ENCODE results near the gene TMEM100. TPM values are rescaled to one million over a fixed set of nuclear protein-coding genes. Genes with fewer than 3 reads are reported as not detected.

Gene TMEM100
- total and polyA plus RNA-seq, 2 donors (not counting 3 experiments of a cell fraction or from before 2014, with no cell fraction given): not detected

- Histone ChIP-seq H4K20me1 (replicated peaks; ENCODE audit: control insufficient read depth, extremely low read depth, insufficient read depth, low read length) (no peaks in the 10 kb centered on the region), H3K9me3 (replicated peaks; ENCODE audit: control insufficient read depth, insufficient read depth, low read length) (no peaks in the 10 kb centered on the region), H3K9me1 (replicated peaks; ENCODE audit: control insufficient read depth, extremely low read depth, insufficient read depth, low read length) (no peaks in the 10 kb centered on the region), H2AFZ (ENCODE audit: low read depth, low read length) (no peak overlapping the region), H3K36me3 (ENCODE audit: control insufficient read depth in 2 of 2, extremely low read depth in 1 of 2, insufficient read depth in 2 of 2, low read length in 2 of 2) (no peaks in the 10 kb centered on the region), H3K4me3 (replicated peaks in 1 of 3; ENCODE audit: insufficient read depth in 1 of 3, low read depth in 1 of 3, low read length in 3 of 3) (no peak overlapping the region), H3K4me2 (ENCODE audit: insufficient read depth, low read length) (no peak overlapping the region), H3K27ac (ENCODE audit: insufficient read depth, low read depth, low read length) (no peak overlapping the region), H3K4me1 (ENCODE audit: control insufficient read depth, extremely low read depth, insufficient read depth, low read length) (peaks cover 8% of the 10 kb centered on the region), H3K9ac (replicated peaks; ENCODE audit: extremely low read depth, insufficient read depth, low read length) (no peak overlapping the region), H3K79me2 (ENCODE audit: control insufficient read depth, insufficient read depth, low read length) (no peaks in the 10 kb centered on the region), H3K27me3 (ENCODE audit: control insufficient read depth in 2 of 2, insufficient read depth in 2 of 2, low read length in 2 of 2) (no peaks in the 10 kb centered on the region)
- TF ChIP-seq GATA2 (IDR thresholded peaks at IDR 0.05; ENCODE audit: insufficient read depth, insufficient read length, low read depth, low read length) (no peak), POLR2A (IDR thresholded peaks at IDR 0.05; ENCODE audit: low read depth, low read length) (no peak), JUN (IDR thresholded peaks at IDR 0.05; ENCODE audit: borderline replicate concordance, insufficient read depth, insufficient read length, low read depth) (no peak), EZH2 (IDR thresholded peaks at IDR 0.05; ENCODE audit: borderline replicate concordance, low read depth, low read length, severe bottlenecking) (no peak), POLR2AphosphoS5 (IDR thresholded peaks at IDR 0.05; ENCODE audit: insufficient read depth, low read depth, low read length) (no peak), FOS (IDR thresholded peaks at IDR 0.05; ENCODE audit: borderline replicate concordance, insufficient read depth, low read length) (no peak), MYC (IDR thresholded peaks at IDR 0.05; ENCODE audit: low read depth, low read length) (no peak), CTCF (IDR thresholded peaks at IDR 0.05; ENCODE audit: extremely low read depth in 1 of 2, insufficient read depth in 1 of 2, low read depth in 1 of 2, low read length in 2 of 2) (no peak)
- TF ChIP-seq, protein P1, sequence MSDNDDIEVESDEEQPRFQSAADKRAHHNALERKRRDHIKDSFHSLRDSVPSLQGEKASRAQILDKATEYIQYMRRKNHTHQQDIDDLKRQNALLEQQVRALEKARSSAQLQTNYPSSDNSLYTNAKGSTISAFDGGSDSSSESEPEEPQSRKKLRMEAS (IDR thresholded peaks at IDR 0.05; ENCODE audit: insufficient read depth, insufficient read length): no peak
- no peak for FAIRE-seq
- BruUV-seq (replicated peaks): no TSS peak
- ChIA-PET POLR2A (no interaction called here), CTCF (interaction anchor here (1.7 to 2.4 kb wide), 2 partner anchors 8 to 42 kb away, joined by 4 to 10 read pairs; no protein-coding TSS in a partner anchor)
- intact Hi-C loops (cut with micrococcal nuclease) (no loop called here), dilution Hi-C loops (cut with MboI; ENCODE audit: extremely low pct_ligation_motif_present, low sequenced_read_pairs) (no loop called here)
- no peak for DNase-seq (ENCODE audit: low read depth, low spot score)
Measured at GRCh38 chr17:55727920-55728319, 5.3 kb upstream of the TMEM100 start.

Data from endothelial cell of umbilical vein (primary cell).